NCI-H1417 treated with DMSO at 0.1 percent for 48 hours (cell line): ENCODE measurements around the gene ITGBL1.

ENCODE experiments used
- DNase-seq: peaks from one replicate; lab custom pipeline; 2025; lab: John Stamatoyannopoulos, UW

ITGBL1 gene

DNA sequence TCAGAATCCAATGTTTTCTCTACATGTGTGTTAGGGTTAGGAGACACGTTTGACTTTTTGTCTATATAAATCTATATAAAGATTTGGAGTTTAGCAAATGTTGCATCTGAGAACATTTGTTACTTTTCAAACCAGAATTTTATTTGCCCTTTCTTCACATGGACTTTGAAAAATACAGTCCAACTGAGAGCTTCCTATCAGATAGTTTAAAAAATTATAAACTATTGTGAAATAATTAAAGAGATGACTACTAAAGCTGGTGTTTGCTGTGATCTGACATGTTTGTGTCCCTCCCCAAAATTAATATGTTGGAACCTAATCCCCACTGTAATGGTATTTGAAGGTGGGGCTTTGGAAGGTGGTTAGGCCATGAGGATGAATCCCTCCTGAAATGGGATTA is 297.1 kb downstream of the ITGBL1 start:
- DNase-seq: no peak

DNA sequence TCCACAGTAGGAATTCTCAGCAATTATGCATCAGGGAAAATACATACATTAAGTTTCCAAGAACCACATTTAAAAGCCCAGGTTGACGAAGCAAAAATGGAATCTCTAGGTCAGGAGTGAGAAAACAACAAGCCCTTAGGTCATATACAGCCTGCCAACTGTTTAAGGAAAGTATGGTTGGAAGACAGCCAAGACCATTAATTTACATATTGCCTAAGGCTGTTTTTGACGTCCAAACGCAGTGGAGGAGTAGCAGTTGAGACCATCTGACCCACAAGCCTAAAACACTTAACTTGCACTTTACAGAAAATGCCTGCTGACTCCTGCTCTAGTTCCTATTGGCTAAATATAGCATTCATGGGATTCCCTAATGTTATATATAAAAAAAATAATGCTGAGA is 299.0 kb downstream of the ITGBL1 start:
- DNase-seq: peak; percentile 91

DNA sequence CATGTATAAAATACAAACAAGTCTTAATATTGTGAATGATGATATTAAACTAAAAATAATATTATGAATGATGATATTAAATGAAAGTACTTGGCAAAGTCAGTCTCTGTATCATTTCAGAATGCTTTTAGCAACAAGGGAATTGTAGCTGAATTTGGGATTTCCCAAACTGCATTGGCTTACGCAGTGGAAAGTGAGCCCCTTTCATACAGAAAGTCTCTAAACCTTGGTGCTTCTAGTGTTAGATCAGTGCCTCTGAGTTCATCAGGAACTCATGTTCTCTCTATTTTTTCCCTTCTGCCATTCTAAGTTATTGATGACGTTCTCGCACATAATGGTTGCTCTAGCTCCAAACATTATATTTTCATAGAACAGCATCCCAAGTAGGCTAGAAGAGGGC is 300.0 kb downstream of the ITGBL1 start:
- DNase-seq: no peak

DNA sequence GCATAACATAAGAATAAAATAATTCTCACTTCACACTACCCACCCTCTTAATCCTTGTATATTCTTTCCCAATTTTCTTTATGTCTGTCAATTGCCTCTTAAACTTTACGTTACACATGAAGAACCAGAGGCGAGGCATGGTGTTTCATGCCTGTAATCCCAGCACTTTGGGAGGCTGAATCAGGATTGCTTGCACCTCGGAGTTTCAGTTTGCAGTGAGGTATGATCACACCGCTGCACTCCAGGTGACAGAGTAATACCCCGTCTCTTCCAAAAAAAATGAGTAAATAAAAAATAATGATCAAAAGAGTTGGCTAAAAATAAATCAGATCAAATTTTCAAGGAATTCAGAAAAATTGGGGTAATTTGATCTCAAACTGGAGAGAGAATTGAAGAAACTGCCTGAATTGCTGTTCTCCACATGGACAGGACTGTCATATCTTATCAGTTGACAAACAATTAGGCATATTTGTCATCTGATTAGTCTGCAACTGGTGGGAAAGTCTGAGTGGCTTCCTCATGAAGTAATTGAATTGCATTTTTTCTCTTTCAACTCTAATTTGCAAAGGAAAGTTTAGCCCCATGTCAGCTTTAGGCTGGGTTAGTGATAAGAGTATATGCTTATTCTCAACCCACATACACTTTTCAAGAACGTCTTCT is 302.9 kb downstream of the ITGBL1 start:
- DNase-seq: no peak

DNA sequence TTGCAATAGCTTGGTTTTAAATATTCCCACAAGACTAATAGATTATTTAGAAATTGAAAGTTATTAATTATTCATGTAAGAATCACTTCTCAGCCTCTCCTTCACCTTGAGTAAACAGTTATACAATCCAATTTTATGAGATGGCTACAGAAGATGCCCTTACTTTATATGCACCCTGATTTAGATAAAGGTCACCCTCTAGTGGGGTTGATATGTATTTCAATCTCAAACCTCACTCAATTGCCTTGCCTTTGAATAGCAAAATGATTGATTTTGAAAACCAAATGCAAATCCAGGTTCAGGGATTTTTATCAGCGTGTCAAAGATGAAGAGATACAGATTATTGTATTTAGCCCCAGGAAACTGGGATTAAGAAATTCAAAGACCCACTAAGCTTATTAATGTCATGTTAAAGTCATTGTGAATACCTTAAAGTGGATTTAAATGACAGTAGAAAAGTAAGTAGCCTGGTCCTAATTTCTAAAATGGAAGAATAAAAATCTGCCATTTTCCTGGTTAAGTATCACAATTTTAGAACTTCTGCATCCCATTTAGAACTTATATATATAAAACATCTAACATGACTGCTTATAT is 305.1 kb downstream of the ITGBL1 start:
- peak; percentile 75 for DNase-seq

DNA sequence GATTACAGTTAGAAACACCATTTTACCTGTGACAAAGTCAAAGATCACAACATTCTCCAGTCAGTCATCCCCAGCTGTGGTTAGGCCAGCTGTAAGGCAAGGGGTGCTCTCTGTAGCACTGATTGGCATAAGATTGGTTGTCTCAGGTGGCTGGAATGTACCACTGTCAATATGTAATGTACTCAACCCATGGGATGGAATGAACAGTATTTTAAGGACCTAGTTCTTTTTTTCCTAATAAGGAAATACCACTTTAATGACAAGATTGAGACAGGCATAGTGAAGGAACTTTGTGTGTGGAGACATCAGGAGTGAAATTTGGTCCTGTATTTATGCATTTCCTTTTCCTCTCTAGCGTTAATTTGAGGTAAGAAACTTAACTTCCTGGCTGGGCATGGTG is 310.7 kb downstream of the ITGBL1 start:
- no peak for DNase-seq
